Panc1 (cell line): ENCODE results near the gene SNX7.

ENCODE experiments used
- POLR2AphosphoS5 ChIP-seq: IDR thresholded peaks from 2 replicates; pipeline ENCODE4 v1.6.1; 2012; ENCODE audit warnings: mild to moderate bottlenecking, low read depth, low read length, moderate library complexity
- TCF7L2 ChIP-seq: IDR thresholded peaks from 2 replicates; pipeline ENCODE4 v1.6.1; 2011; ENCODE audit warnings: mild to moderate bottlenecking, low read depth, low read length, inconsistent platforms
- TF ChIP-seq, protein P1 (sequence below): fragments of 450-650 bp; IDR thresholded peaks from 2 replicates; pipeline ENCODE4 v1.5.1; 2017; ENCODE audit warnings: mild to moderate bottlenecking
- TF ChIP-seq, protein P2 (sequence below), 2 experiments: IDR thresholded peaks; 2 replicates each; pipeline ENCODE4 v1.6.1; 2011 to 2012; ENCODE audit warnings: low read depth in 2 of 2, control low read depth in 1 of 2, low read length in 1 of 2, mild to moderate bottlenecking in 1 of 2, moderate library complexity in 1 of 2; ENCODE audit not compliant: insufficient read depth in 1 of 2

DNA sequence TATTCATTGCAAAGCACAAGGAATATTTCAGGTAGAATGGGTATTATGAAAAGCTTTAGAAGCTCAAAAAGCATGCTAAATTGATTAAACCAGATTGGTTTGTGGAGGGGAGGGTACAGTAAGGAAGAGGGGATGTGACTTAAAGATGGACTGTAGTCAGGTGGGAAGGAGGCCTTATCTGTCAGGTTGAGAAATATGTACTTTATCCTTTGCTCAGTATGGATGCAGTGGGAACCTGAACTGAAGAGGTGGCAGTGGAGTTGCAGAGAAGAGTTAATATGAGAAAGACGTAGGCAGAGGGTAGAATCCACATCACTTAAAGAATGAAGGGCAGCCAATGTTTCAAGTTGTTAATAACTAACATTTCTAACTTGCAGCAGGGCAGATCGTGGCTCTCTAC lies 44.1 kb downstream of the SNX7 start:
- TF ChIP-seq, protein P1, sequence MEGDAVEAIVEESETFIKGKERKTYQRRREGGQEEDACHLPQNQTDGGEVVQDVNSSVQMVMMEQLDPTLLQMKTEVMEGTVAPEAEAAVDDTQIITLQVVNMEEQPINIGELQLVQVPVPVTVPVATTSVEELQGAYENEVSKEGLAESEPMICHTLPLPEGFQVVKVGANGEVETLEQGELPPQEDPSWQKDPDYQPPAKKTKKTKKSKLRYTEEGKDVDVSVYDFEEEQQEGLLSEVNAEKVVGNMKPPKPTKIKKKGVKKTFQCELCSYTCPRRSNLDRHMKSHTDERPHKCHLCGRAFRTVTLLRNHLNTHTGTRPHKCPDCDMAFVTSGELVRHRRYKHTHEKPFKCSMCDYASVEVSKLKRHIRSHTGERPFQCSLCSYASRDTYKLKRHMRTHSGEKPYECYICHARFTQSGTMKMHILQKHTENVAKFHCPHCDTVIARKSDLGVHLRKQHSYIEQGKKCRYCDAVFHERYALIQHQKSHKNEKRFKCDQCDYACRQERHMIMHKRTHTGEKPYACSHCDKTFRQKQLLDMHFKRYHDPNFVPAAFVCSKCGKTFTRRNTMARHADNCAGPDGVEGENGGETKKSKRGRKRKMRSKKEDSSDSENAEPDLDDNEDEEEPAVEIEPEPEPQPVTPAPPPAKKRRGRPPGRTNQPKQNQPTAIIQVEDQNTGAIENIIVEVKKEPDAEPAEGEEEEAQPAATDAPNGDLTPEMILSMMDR: no peak
- TF ChIP-seq, protein P2, sequence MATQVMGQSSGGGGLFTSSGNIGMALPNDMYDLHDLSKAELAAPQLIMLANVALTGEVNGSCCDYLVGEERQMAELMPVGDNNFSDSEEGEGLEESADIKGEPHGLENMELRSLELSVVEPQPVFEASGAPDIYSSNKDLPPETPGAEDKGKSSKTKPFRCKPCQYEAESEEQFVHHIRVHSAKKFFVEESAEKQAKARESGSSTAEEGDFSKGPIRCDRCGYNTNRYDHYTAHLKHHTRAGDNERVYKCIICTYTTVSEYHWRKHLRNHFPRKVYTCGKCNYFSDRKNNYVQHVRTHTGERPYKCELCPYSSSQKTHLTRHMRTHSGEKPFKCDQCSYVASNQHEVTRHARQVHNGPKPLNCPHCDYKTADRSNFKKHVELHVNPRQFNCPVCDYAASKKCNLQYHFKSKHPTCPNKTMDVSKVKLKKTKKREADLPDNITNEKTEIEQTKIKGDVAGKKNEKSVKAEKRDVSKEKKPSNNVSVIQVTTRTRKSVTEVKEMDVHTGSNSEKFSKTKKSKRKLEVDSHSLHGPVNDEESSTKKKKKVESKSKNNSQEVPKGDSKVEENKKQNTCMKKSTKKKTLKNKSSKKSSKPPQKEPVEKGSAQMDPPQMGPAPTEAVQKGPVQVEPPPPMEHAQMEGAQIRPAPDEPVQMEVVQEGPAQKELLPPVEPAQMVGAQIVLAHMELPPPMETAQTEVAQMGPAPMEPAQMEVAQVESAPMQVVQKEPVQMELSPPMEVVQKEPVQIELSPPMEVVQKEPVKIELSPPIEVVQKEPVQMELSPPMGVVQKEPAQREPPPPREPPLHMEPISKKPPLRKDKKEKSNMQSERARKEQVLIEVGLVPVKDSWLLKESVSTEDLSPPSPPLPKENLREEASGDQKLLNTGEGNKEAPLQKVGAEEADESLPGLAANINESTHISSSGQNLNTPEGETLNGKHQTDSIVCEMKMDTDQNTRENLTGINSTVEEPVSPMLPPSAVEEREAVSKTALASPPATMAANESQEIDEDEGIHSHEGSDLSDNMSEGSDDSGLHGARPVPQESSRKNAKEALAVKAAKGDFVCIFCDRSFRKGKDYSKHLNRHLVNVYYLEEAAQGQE (IDR thresholded peaks at IDR 0.05; ENCODE audit: insufficient read depth in 1 of 2, low read depth in 2 of 2, low read length in 1 of 2): no peak
- TF ChIP-seq POLR2AphosphoS5: no peak
- no peak for TF ChIP-seq TCF7L2
